ENCODE measurements around the gene PLEKHN1. TPM values are rescaled to one million over a fixed set of nuclear protein-coding genes. Genes with fewer than 3 reads are reported as not detected.

PLEKHN1 gene
- total and polyA plus RNA-seq, 2 of the 4 experiments (the other 2 are of a cell fraction): 0.54 to 2.1 TPM

DNA sequence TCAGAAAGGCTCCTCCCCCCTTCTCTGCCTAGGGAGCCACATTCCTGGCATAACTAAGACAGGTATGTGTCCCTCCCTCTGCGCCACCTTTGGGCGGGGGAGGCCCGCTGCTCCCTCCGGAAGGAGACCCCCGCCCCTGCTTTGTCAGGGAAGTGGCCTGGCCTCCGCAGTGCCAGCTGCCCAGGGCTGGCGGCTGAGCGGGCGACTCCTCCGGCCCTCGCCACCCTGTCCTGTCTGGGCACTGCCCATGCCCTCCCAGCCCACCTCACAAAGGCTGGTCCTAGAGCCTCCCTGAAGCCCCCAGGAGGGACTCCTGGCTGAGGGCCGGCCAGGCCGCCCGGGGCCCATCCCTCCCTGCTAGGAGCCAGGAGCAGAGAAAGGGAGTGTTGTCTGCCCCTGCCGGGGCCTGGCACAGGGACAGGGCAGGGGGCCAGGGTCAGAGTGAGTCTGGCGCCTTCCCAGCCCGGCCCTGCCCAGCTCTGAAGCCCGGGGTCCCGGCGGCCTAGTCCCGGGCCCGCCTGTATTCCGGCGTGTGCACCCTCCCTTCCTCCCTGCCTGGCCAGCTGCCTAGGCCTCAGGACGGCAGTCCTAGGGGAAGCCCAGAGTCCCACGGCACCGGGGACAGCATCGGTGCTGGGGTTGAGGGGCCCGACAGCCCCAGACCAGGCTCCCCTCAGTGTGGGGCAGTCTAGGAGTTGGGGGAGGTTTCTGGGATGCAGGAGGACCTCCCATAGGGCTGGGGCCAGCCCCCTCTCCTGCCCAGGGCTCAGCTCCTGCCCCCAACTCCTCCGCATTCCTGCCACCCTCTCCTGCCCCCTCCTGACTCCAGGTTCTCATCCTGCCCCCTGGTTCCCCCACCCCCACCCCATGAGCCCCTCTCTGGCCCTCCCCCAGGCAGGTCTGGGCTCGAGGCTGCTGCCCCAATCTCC lies 58.8 kb downstream of the PLEKHN1 start:
- Histone ChIP-seq H3K9me3 (ENCODE audit: control insufficient read depth, insufficient read depth, low read length) (no peaks in the 10 kb centered on the region), H3K14ac (replicated peaks; ENCODE audit: low read depth, low read length) (no peak overlapping the region), H3K9me1 (ENCODE audit: insufficient read depth, low read length) (peaks cover 2% of the 10 kb centered on the region; the same call in 1 of the 2 replicates), H3K36me3 (ENCODE audit: control insufficient read depth, insufficient read depth, low read length) (peaks cover 28% of the 10 kb centered on the region), H3K4me2 (ENCODE audit: low read depth, low read length) (no peak overlapping the region), H4K91ac (ENCODE audit: insufficient read depth, low read depth, low read length) (no peak overlapping the region), H2BK20ac (ENCODE audit: low read depth, low read length) (no peak overlapping the region), H3K9ac (ENCODE audit: low read depth, low read length) (no peak overlapping the region), H2AK5ac (ENCODE audit: low read depth, low read length) (peak overlapping the region; percentile 27; the same call in 1 of the 2 replicates), H3K27ac (ENCODE audit: insufficient read depth, low read length) (no peak overlapping the region), H3K23ac (ENCODE audit: low read depth, low read length) (no peak overlapping the region), H3K4ac (ENCODE audit: low read depth, low read length) (0 out of 2 replicates have a peak overlapping the region, but pooled peaks have one; percentile 9), H2BK5ac (ENCODE audit: low read depth, low read length, poor library complexity, severe bottlenecking) (no peak overlapping the region), H3K79me1 (ENCODE audit: low read depth in 1 of 2, low read length in 2 of 2) (peaks cover 22 to 63% of the 10 kb centered on the region in 2 experiments), H3K18ac (ENCODE audit: low read depth, low read length) (no peak overlapping the region), H2BK15ac (ENCODE audit: low read depth, low read length) (no peak overlapping the region), H4K20me1 (ENCODE audit: insufficient read depth, low read length) (peaks cover 59% of the 10 kb centered on the region), H2AK9ac (replicated peaks; ENCODE audit: low read depth, low read length, poor library complexity) (peak overlapping the region; percentile 84), H3K27me3 (ENCODE audit: control insufficient read depth, insufficient read depth, low read length) (no peaks in the 10 kb centered on the region), H3K4me3 (ENCODE audit: insufficient read depth, low read depth, low read length) (no peak overlapping the region), H4K5ac (ENCODE audit: low read depth, low read length) (no peak overlapping the region), H3K56ac (ENCODE audit: extremely low read depth, insufficient read depth, low read length) (no peak overlapping the region), H2AFZ (replicated peaks; ENCODE audit: low read length, poor library complexity) (peak overlapping the region; percentile 43), H4K8ac (ENCODE audit: low read depth in 2 of 2, low read length in 2 of 2) (no peak overlapping the region), H2BK120ac (ENCODE audit: low read depth, low read length) (no peak overlapping the region), H3K4me1 (ENCODE audit: control insufficient read depth, insufficient read depth, low read length) (peaks cover 20% of the 10 kb centered on the region)
- no TSS peak for BruUV-seq (replicated peaks)
- intact Hi-C loops (cut with micrococcal nuclease) (no loop called here), dilution Hi-C loops (cut with HindIII; ENCODE audit: low sequenced_read_pairs, unreplicated experiment) (no loop called here), in situ Hi-C loops (cut with MboI; ENCODE audit: low sequenced_read_pairs) (no loop called here)
- 42% methylated on average over 8 of the region's 31 CpGs; no CpG with 5 or more reads in 1 of the 2 experiments for WGBS, 2 experiments (ENCODE audit: extremely low coverage in 2 of 2, insufficient read length in 1 of 2)
- ChIA-PET CTCF (no interaction called here), POLR2A (ENCODE audit: unreplicated experiment) (no interaction called here)
- TF ChIP-seq FOS (IDR thresholded peaks at IDR 0.05; ENCODE audit: low read depth, low read length) (no peak), RCOR1 (IDR thresholded peaks at IDR 0.05; ENCODE audit: insufficient replicate concordance, low read length) (no peak), BHLHE40 (IDR thresholded peaks at IDR 0.05; ENCODE audit: low read depth, low read length) (no peak), NFE2L2 (IDR thresholded peaks at IDR 0.05; ENCODE audit: low read depth, low read length) (no peak), RFX5 (IDR thresholded peaks at IDR 0.05; ENCODE audit: low read depth, low read length) (no peak), MAZ (IDR thresholded peaks at IDR 0.05; ENCODE audit: borderline replicate concordance, low read depth, low read length) (no peak)
- ATAC-seq (ENCODE audit: low read depth) (no peak), DNase-seq (no peak)

Small RNAs within 50 kb of the gene (microRNA-seq; reads per million reads assigned to microRNA genes)
- gene AL645608.3 (ENCODE audit: insufficient read depth, insufficient read length): not detected

Small RNAs within 50 kb of the gene (small RNA-seq; reads per million reads assigned to genes)
- gene AL645608.3: 0 reads per million in 5 experiments

Other genes with a start within 250 kb of the PLEKHN1 start
- gene SAMD11, start 42.6 kb upstream of the PLEKHN1 start, total RNA-seq (2012; rRNA removed): 5.9 and 6.9 TPM in 2 replicates
- gene SAMD11, start 42.6 kb upstream of the PLEKHN1 start, polyA plus RNA-seq (2012; rRNA removed): 22.9 and 31.9 TPM in 2 replicates
- 105 and 106 TPM in 2 replicates for gene NOC2L, start 7.2 kb upstream of the PLEKHN1 start, total RNA-seq (2012; rRNA removed)
- 74.2 and 75.7 TPM in 2 replicates for gene NOC2L, start 7.2 kb upstream of the PLEKHN1 start, polyA plus RNA-seq (2012; rRNA removed)
- 3.4 and 3.6 TPM in 2 replicates for gene KLHL17, start 5.9 kb upstream of the PLEKHN1 start, total RNA-seq (2012; rRNA removed)
- gene KLHL17, start 5.9 kb upstream of the PLEKHN1 start, polyA plus RNA-seq (2012; rRNA removed): 41.0 and 50.7 TPM in 2 replicates
- not detected in 2 replicates for gene PERM1, start 15.6 kb downstream of the PLEKHN1 start, total RNA-seq (2012; rRNA removed)
- gene PERM1, start 15.6 kb downstream of the PLEKHN1 start, polyA plus RNA-seq (2012; rRNA removed): not detected in 2 replicates
- gene HES4, start 33.6 kb downstream of the PLEKHN1 start, total RNA-seq (2012; rRNA removed): 1.4 and 3.1 TPM in 2 replicates
- 11.7 and 18.9 TPM in 2 replicates for gene HES4, start 33.6 kb downstream of the PLEKHN1 start, polyA plus RNA-seq (2012; rRNA removed)
- gene ISG15, start 47.0 kb downstream of the PLEKHN1 start, total RNA-seq (2012; rRNA removed): 92.2 and 105 TPM in 2 replicates
- gene ISG15, start 47.0 kb downstream of the PLEKHN1 start, polyA plus RNA-seq (2012; rRNA removed): 99.1 and 138 TPM in 2 replicates
- gene AGRN, start 53.6 kb downstream of the PLEKHN1 start, total RNA-seq (2012; rRNA removed): 8.1 and 11.4 TPM in 2 replicates
- 115 and 124 TPM in 2 replicates for gene AGRN, start 53.6 kb downstream of the PLEKHN1 start, polyA plus RNA-seq (2012; rRNA removed)
- not detected in 2 replicates for gene RNF223, start 107.8 kb downstream of the PLEKHN1 start, total RNA-seq (2012; rRNA removed)
- gene RNF223, start 107.8 kb downstream of the PLEKHN1 start, polyA plus RNA-seq (2012; rRNA removed): not detected in 2 replicates
- 2.5 and 2.9 TPM in 2 replicates for gene C1orf159, start 149.6 kb downstream of the PLEKHN1 start, total RNA-seq (2012; rRNA removed)
- 12.6 and 15.5 TPM in 2 replicates for gene C1orf159, start 149.6 kb downstream of the PLEKHN1 start, polyA plus RNA-seq (2012; rRNA removed)
- not detected in 2 replicates for gene TTLL10, start 207.4 kb downstream of the PLEKHN1 start, total RNA-seq (2012; rRNA removed)
- gene TTLL10, start 207.4 kb downstream of the PLEKHN1 start, polyA plus RNA-seq (2012; rRNA removed): not detected in 2 replicates
- gene TNFRSF18, start 240.1 kb downstream of the PLEKHN1 start, total RNA-seq (2012; rRNA removed): 0.18 TPM in 1 of 2 replicates, not detected in the other
- 1.0 and 1.2 TPM in 2 replicates for gene TNFRSF18, start 240.1 kb downstream of the PLEKHN1 start, polyA plus RNA-seq (2012; rRNA removed)
- not detected in 2 replicates for gene TNFRSF4, start 247.7 kb downstream of the PLEKHN1 start, total RNA-seq (2012; rRNA removed)
- gene TNFRSF4, start 247.7 kb downstream of the PLEKHN1 start, polyA plus RNA-seq (2012; rRNA removed): 0.15 and 0.44 TPM in 2 replicates